CD4-positive, alpha-beta memory T cell (primary cell): Measurements from ENCODE around the gene AS3MT. TPM values are rescaled to one million over a fixed set of nuclear protein-coding genes. Genes with fewer than 3 reads are reported as not detected.
A peak's percentile ranks its signal among the peaks of the same experiment; 100 is the strongest.

Experiments used
- CTCF ChIA-PET: fragments of 350-600 bp; sonication (Branson Sonifier 250); formaldehyde crosslinking; loops from one replicate; lab custom pipeline; 2021; ENCODE audit warnings: inconsistent platforms; ENCODE audit not compliant: partially characterized antibody; lab: Charles Lee
- POLR2A ChIA-PET: fragments of 350-600 bp; sonication (Branson Sonifier 250); formaldehyde crosslinking; loops from one replicate; lab custom pipeline; 2021; ENCODE audit not compliant: partially characterized antibody; lab: Charles Lee
- DNase-seq, 5 donors: peaks; one replicate each; pipeline versions ENCODE4 v3.0.0 to v3.0.0-alpha.2; 2020 to 2022; ENCODE audit warnings: mixed read lengths in 1 of 5
- H3K27ac ChIP-seq: one replicate; pipeline ENCODE4 v1.7.0; 2013; ENCODE audit warnings: low read depth, low read length
- H3K27me3 ChIP-seq: 2 replicates; pipeline ENCODE4 v1.7.0; 2013; ENCODE audit warnings: mild to moderate bottlenecking, low read length, moderate library complexity; ENCODE audit not compliant: insufficient read depth
- H3K36me3 ChIP-seq: 2 replicates; pipeline ENCODE4 v1.7.0; 2013; ENCODE audit warnings: mild to moderate bottlenecking, low read length, moderate library complexity; ENCODE audit not compliant: insufficient read depth
- H3K4me1 ChIP-seq: 2 replicates; pipeline ENCODE4 v1.7.0; 2013; ENCODE audit warnings: mild to moderate bottlenecking, low read length, moderate library complexity; ENCODE audit not compliant: insufficient read depth
- H3K4me3 ChIP-seq, 2 donors: one replicate each; pipeline ENCODE4 v1.7.0; 2013; ENCODE audit warnings: low read length in 2 of 2, mild to moderate bottlenecking in 1 of 2
- H3K9me3 ChIP-seq, 2 donors: one replicate each; pipeline ENCODE4 v1.7.0; 2013; ENCODE audit warnings: low read length in 2 of 2, control low read depth in 1 of 2; ENCODE audit not compliant: control insufficient read depth in 1 of 2
- H3K27ac Mint-ChIP-seq, 7 donors: one replicate each; pipeline ENCODE4 v1.8.0; 2020 to 2021; ENCODE audit warnings: mixed read lengths in 7 of 7, mild to moderate bottlenecking in 6 of 7, inconsistent platforms in 3 of 7, moderate library complexity in 3 of 7
- H3K27me3 Mint-ChIP-seq, 2 donors: one replicate each; pipeline ENCODE4 v1.8.0; 2020 to 2021; ENCODE audit warnings: mixed read lengths in 2 of 2
- H3K36me3 Mint-ChIP-seq, 2 donors: one replicate each; pipeline ENCODE4 v1.8.0; 2020 to 2021; ENCODE audit warnings: mixed read lengths in 2 of 2, inconsistent platforms in 1 of 2, mild to moderate bottlenecking in 1 of 2
- H3K4me1 Mint-ChIP-seq, 4 donors: one replicate each; pipeline ENCODE4 v1.8.0; 2020 to 2021; ENCODE audit warnings: mixed read lengths in 4 of 4, mild to moderate bottlenecking in 1 of 4
- H3K4me3 Mint-ChIP-seq, 8 donors: one replicate each; pipeline ENCODE4 v1.8.0; 2020 to 2021; ENCODE audit warnings: mixed read lengths in 8 of 8, mild to moderate bottlenecking in 7 of 8, moderate library complexity in 6 of 8, inconsistent platforms in 3 of 8
- H3K9me3 Mint-ChIP-seq, 8 donors: one replicate each; pipeline ENCODE4 v1.8.0; 2020 to 2021; ENCODE audit warnings: mixed read lengths in 8 of 8, mild to moderate bottlenecking in 5 of 8, inconsistent platforms in 3 of 8, moderate library complexity in 1 of 8
- intact Hi-C: fragments of 100-400 bp; cut with micrococcal nuclease; formaldehyde crosslinking; loops from one replicate; pipeline ENCODE4 v1.15.1; 2023
- polyA plus RNA-seq, 2 donors: library from polyadenylated mRNA; unstranded; fragments of 300-500 nt; fragmentation: Illumina TruSeq; gene quantifications; one replicate each; pipeline ENCODE4 v1.2.3, GENCODE V29; 2021
- total RNA-seq, 2 experiments: library from RNA; stranded (reverse); gene quantifications; one replicate each; pipeline ENCODE4 v1.2.3, GENCODE V29; 2021

Gene AS3MT
- total and polyA plus RNA-seq, 4 experiments from 2014 or later, result 0.14 to 2.3 (median 2.3) TPM; not detected in 1

DNA sequence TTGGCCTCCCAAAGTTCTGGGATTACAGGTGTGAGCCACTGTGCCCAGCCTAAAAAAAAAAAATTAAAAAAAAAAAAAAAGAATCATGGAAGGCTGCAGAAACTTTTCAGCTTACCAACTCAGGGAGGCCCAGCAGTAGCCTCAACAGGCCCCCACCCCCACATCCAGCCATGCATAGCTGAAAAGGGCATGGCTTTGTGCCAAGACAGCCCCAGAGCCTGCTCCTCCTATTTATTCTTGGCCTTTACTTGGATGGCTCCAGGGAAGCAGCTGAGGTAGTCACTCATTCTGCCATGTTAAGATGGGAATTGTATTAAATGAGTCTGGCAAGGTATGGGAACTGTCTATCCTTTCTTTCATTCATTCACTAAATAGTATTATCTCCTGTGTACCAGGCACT, 35.1 kb downstream of the AS3MT start:
- H3K4me3 ChIP-seq, result no peak overlapping the region
- Mint-ChIP-seq H3K36me3 (no peaks in the 10 kb centered on the region), H3K4me1 (no peaks in the 10 kb centered on the region), H3K9me3 (no peaks in the 10 kb centered on the region), H3K4me3 (no peak overlapping the region), H3K27me3 (no peaks in the 10 kb centered on the region), H3K27ac (no peak overlapping the region)
- H3K27me3 ChIP-seq, result no peaks in the 10 kb centered on the region
- no peak overlapping the region for H3K27ac ChIP-seq
- no peaks in the 10 kb centered on the region for H3K4me1 ChIP-seq
- ChIA-PET CTCF (interaction anchor here (1.2 kb wide), 1 partner anchor 14 kb away, joined by 4 read pairs; the partner anchor contains the start of gene CNNM2), POLR2A (no interaction called here)
- H3K9me3 ChIP-seq, result no peaks in the 10 kb centered on the region
- no peaks in the 10 kb centered on the region for H3K36me3 ChIP-seq
- no peak for DNase-seq
- intact Hi-C loops, result no loop called here

DNA sequence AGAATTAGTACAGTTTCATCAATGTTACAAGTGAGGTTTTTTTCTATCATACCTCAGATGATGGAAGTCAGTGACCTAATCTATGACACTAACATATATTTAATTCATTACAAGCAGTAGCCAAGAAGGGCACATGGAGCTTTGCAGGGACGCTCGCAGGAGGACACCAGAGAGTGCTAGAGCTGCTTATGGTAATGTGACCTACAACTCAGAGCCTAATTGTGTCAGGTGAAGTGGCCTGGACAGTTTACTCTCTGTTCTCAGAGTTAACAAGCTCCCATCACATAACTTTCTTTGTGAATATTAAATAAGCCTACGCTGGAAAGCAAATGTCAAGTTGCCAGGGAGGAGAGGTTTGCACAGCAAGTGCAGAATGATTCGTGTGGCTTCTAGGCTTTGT, 37.2 kb downstream of the AS3MT start:
- Mint-ChIP-seq H3K36me3 (no peaks in the 10 kb centered on the region), H3K27me3 (no peaks in the 10 kb centered on the region), H3K4me3 (no peak overlapping the region), H3K27ac (no peak overlapping the region), H3K4me1 (no peaks in the 10 kb centered on the region), H3K9me3 (no peaks in the 10 kb centered on the region)
- no peaks in the 10 kb centered on the region for H3K4me1 ChIP-seq
- CTCF ChIA-PET, result no interaction called here
- no peaks in the 10 kb centered on the region for H3K9me3 ChIP-seq
- DNase-seq, result no peak
- H3K27ac ChIP-seq, result no peak overlapping the region
- POLR2A ChIA-PET, result no interaction called here
- no peak overlapping the region for H3K4me3 ChIP-seq
- H3K27me3 ChIP-seq, result no peaks in the 10 kb centered on the region
- H3K36me3 ChIP-seq, result no peaks in the 10 kb centered on the region
- intact Hi-C loops, result no loop called here

DNA sequence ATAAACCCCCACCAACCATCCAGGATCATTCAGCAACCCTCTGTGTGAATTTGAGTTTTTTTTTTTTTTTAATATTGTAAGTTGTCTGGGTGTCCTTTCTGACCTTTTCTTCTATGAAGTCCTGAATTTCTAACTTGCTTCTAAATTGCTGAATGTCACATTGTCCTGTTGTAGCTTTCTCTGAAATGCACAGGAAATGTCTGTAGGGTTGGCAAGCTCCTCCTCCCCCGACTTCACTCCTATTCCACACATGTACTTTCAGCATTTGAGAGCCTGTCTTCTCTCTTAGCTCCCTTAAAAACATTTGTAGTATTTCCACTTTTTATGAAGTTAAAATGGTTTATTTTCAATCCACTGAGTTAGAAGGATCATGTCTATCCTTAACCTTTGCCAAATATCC, 45.5 kb downstream of the AS3MT start:
- H3K27ac Mint-ChIP-seq, result no peak overlapping the region
- no peak overlapping the region for H3K4me3 Mint-ChIP-seq
- H3K9me3 Mint-ChIP-seq, result no peaks in the 10 kb centered on the region
- no peak for DNase-seq
- no peaks in the 10 kb centered on the region for H3K9me3 ChIP-seq
- H3K36me3 ChIP-seq, result no peaks in the 10 kb centered on the region
- H3K27me3 Mint-ChIP-seq, result peaks cover 4 to 8% of the 10 kb centered on the region in 2 donors
- peaks cover 11 to 25% (median 21%) of the 10 kb centered on the region in 4 donors for H3K4me1 Mint-ChIP-seq
- peaks cover 19% of the 10 kb centered on the region for H3K4me1 ChIP-seq
- no peaks in the 10 kb centered on the region for H3K27me3 ChIP-seq
- H3K27ac ChIP-seq, result no peak overlapping the region
- no peak overlapping the region for H3K4me3 ChIP-seq
- ChIA-PET CTCF (interaction anchor here (2.0 to 5.7 kb wide), 2 partner anchors 156 to 330 kb away, joined by 8 to 61 read pairs; no protein-coding TSS in a partner anchor), POLR2A (interaction anchor here (0.7 kb wide), 1 partner anchor 474 kb away, joined by 3 read pairs; no protein-coding TSS in a partner anchor)
- intact Hi-C loops, result loop anchor here (5.0 kb wide), 3 partner anchors 517 to 1562 kb away; partner anchors contain the start of genes BTRC, NFKB2 and SFR1
- peaks cover 0 to 6% of the 10 kb centered on the region in 2 donors for H3K36me3 Mint-ChIP-seq

DNA sequence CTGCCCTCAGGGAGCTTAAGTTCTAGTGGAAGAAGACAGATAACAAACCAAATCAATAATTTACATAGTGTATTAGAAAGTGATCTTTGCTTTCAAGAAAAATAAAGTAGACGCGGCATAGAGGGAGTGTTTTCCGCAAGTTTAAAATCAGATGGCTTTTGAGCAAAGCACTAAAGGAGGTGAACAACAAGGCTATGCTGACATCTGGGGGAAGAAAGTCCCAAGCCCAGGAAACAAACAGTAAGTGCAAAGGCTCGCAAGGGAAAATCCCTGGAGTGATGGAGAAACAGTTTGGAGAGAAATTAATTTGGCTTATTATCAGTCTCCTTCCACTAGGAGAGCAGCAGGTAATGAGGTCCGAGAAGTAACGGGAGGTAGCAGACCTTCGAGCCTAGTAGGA, 46.9 kb downstream of the AS3MT start:
- Histone ChIP-seq H3K27me3 (no peaks in the 10 kb centered on the region), H3K4me3 (no peak overlapping the region), H3K4me1 (peaks cover 33% of the 10 kb centered on the region), H3K9me3 (no peaks in the 10 kb centered on the region), H3K36me3 (no peaks in the 10 kb centered on the region), H3K27ac (no peak overlapping the region)
- intact Hi-C loops, result loop anchor here (2.0 to 5.0 kb wide), 4 partner anchors 187 to 1564 kb away; partner anchors contain the start of genes BTRC, NFKB2 and SFR1
- Mint-ChIP-seq H3K36me3 (peaks cover 0 to 6% of the 10 kb centered on the region in 2 donors), H3K27ac (peak overlapping the region in 5 of 7 donors; percentile 18 to 92 (median 79)), H3K4me1 (peaks cover 23 to 39% (median 35%) of the 10 kb centered on the region in 4 donors), H3K9me3 (no peaks in the 10 kb centered on the region), H3K27me3 (peaks cover 4 to 8% of the 10 kb centered on the region in 2 donors), H3K4me3 (peak overlapping the region; percentile 43 to 96 (median 87))
- DNase-seq, result no peak
- CTCF ChIA-PET, result interaction anchor here (0.7 to 5.7 kb wide), 5 partner anchors 80 to 328 kb away, joined by 3 to 61 read pairs (median 13); partner anchors contain the start of gene RPEL1
- POLR2A ChIA-PET, result interaction anchor here (2.3 to 3.2 kb wide), 2 partner anchors 62 to 153 kb away, joined by 10 to 21 read pairs; partner anchors contain the start of gene BORCS7

DNA sequence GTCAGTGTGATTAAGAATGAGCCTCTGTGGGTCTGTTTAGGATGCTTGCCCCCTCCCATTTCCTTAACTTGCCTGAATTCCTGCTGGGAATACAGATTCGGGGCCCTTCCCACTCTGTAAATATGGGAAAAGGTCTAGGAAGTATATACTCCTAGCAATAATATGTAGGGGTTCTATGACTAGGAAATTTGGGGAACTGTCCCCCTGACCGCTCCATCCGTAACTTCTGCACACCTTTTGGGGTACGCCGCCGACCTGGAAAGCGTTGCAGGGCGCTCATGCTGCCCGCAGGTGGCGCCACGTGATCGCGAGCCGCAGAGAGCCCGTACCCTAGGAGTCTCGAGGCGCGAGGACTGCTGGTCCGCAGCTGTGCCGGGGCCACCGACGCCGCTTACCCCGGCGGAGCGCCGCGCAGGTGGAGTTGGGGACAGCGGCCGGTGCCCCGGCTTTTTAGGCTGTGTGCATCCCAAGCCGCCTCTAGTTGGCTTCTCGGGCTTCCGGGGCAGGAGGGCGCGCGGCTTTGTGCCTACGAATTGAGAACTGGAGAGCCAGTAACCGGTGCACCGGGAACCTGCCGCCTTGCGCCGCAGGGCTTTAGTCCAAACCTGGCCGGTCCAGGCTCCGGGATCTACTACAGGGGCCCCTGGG, 48.2 kb downstream of the AS3MT start:
- peak; percentile 79 to 86 (median 81) for DNase-seq
- H3K27me3 ChIP-seq, result no peaks in the 10 kb centered on the region
- H3K27ac ChIP-seq, result peak overlapping the region; percentile 72
- intact Hi-C loops, result loop anchor here (1.0 to 5.0 kb wide), 7 partner anchors 82 to 1565 kb away; partner anchors contain the start of genes BTRC, NFKB2 and SFR1
- Mint-ChIP-seq H3K36me3 (peaks cover 3 to 6% of the 10 kb centered on the region in 2 donors), H3K27ac (peak overlapping the region; percentile 92 to 98 (median 96)), H3K4me3 (peak overlapping the region; percentile 94 to 96 (median 95)), H3K27me3 (peaks cover 4 to 6% of the 10 kb centered on the region in 2 donors), H3K4me1 (peaks cover 32 to 52% (median 46%) of the 10 kb centered on the region in 4 donors), H3K9me3 (no peaks in the 10 kb centered on the region)
- ChIA-PET POLR2A (interaction anchor here (0.8 to 3.2 kb wide), 20 partner anchors 14 to 773 kb away, joined by 3 to 21 read pairs (median 3); partner anchors contain the start of genes ACTR1A, ATP5MK, BORCS7 and NT5C2), CTCF (interaction anchor here (0.6 to 5.7 kb wide), 25 partner anchors 12 to 566 kb away, joined by 3 to 61 read pairs (median 4); partner anchors contain the start of genes PCGF6 and RPEL1)
- H3K4me3 ChIP-seq, result peak overlapping the region; percentile 84 to 91
- H3K36me3 ChIP-seq, result no peaks in the 10 kb centered on the region
- H3K9me3 ChIP-seq, result no peaks in the 10 kb centered on the region
- H3K4me1 ChIP-seq, result peaks cover 46% of the 10 kb centered on the region

DNA sequence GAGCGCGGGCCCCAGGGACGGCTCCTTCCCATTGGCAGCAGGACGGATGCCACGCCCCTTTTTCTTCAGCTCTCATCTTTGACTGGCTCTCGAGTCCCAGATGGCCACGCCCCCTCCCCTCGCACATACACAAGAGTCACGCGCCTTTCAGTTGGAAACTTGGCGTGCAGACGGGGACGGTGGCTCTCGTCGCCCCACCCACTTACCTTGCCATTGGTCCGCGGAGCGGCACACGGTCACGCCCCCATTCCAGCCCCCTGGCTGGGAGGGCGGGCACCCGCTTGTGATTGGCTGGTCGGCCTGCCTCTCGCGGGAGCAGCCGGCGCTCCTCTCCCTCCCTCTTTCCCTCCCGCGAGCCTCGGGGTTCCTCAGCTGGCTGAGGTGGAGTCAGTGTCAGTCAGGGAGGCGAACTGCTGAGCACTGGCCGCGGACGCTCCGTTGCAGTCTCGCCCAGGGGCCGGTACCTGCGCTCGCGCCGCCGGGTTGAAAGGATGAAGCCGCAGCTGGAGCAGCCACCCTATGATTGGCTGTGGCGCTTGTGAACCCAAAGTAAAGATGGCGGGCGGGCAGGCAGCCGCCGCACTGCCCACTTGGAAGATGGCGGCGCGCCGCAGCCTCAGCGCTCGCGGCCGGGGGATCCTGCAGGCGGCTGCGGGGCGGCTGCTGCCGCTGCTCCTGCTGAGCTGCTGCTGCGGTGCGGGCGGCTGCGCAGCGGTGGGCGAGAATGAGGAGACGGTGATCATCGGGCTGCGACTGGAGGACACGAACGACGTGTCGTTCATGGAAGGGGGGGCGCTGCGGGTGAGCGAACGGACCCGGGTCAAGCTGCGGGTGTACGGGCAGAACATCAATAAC, 48.9 kb downstream of the AS3MT start, which contains the start of gene CNNM2:
Gene CNNM2 (plus strand): TSS at position 333 of the 855 bp plus-strand sequence. CDS start 187 bp downstream, at position 520.
- Mint-ChIP-seq H3K4me1 (peaks cover 35 to 59% (median 51%) of the 10 kb centered on the region in 4 donors), H3K27ac (peak within 1 kb of the TSS; percentile 92 to 98 (median 96)), H3K9me3 (no peaks in the 10 kb centered on the region), H3K27me3 (peaks cover 4 to 6% of the 10 kb centered on the region in 2 donors), H3K36me3 (peaks cover 4 to 6% of the 10 kb centered on the region in 2 donors), H3K4me3 (peak within 1 kb of the TSS; percentile 94 to 96 (median 95))
- no peaks in the 10 kb centered on the region for H3K36me3 ChIP-seq
- DNase-seq, result peak; percentile 100
- H3K9me3 ChIP-seq, result no peaks in the 10 kb centered on the region
- ChIA-PET CTCF (interaction anchor here (0.7 to 5.7 kb wide), 21 partner anchors 11 to 566 kb away, joined by 3 to 61 read pairs (median 5); partner anchors contain the start of genes BORCS7, PCGF6, RPEL1 and WBP1L), POLR2A (interaction anchor here (0.8 to 3.2 kb wide), 20 partner anchors 15 to 772 kb away, joined by 3 to 21 read pairs (median 3); partner anchors contain the start of genes ACTR1A, ATP5MK, BORCS7 and NT5C2)
- H3K27ac ChIP-seq, result peak within 1 kb of the TSS; percentile 72
- no peaks in the 10 kb centered on the region for H3K27me3 ChIP-seq
- intact Hi-C loops, result loop anchor here (1.0 to 5.0 kb wide), 13 partner anchors 64 to 1566 kb away; partner anchors contain the start of genes BORCS7, BTRC, NFKB2 and NT5C2
- H3K4me1 ChIP-seq, result peaks cover 53% of the 10 kb centered on the region
- peak within 1 kb of the TSS; percentile 84 to 91 for H3K4me3 ChIP-seq
